Activated CD8-positive, alpha-beta memory T cell treated with anti-CD3 and anti-CD28 coated beads, Interleukin-2, amount 10 ng/mL, durations not matched to agents 7 days and 5 days (primary cell): ENCODE results near the gene QSER1. TPM values are rescaled to one million over a fixed set of nuclear protein-coding genes. Genes with fewer than 3 reads are reported as not detected.
"Not testable (repeated sequence)": the region's sequence is repeated elsewhere in the genome, so short reads cannot be mapped to it uniquely, and the experiment has no call there.

Experiments
- ATAC-seq: fragments of 150-1000 bp; cut with Tn5 transposase; one replicate; pipeline ENCODE4 v1.10.0; 2021; ENCODE audit warnings: moderate library complexity
- CTCF ChIA-PET: fragments of 350-600 bp; sonication (Branson Sonifier 250); formaldehyde crosslinking; loops from one replicate; lab custom pipeline; 2021; ENCODE audit warnings: antibody characterized with exemption; lab: Charles Lee
- DNase-seq: peaks from one replicate; pipeline ENCODE4 v3.0.0-alpha.2; 2020
- H3K27ac Mint-ChIP-seq: one replicate; pipeline ENCODE4 v1.8.0; 2021; ENCODE audit warnings: mild to moderate bottlenecking, mixed read lengths
- H3K27me3 Mint-ChIP-seq: one replicate; pipeline ENCODE4 v1.8.0; 2021; ENCODE audit warnings: mixed read lengths
- H3K36me3 Mint-ChIP-seq: one replicate; pipeline ENCODE4 v1.8.0; 2021; ENCODE audit warnings: mild to moderate bottlenecking, mixed read lengths
- H3K4me1 Mint-ChIP-seq: one replicate; pipeline ENCODE4 v1.8.0; 2021; ENCODE audit warnings: mixed read lengths
- H3K4me3 Mint-ChIP-seq: one replicate; pipeline ENCODE4 v1.8.0; 2021; ENCODE audit warnings: mild to moderate bottlenecking, moderate library complexity, mixed read lengths
- H3K9me3 Mint-ChIP-seq: one replicate; pipeline ENCODE4 v1.8.0; 2022; ENCODE audit warnings: low read depth, mixed read lengths
- total RNA-seq, 2 experiments: library from RNA; stranded (reverse); gene quantifications; one replicate each; pipeline ENCODE4 v1.2.3, GENCODE V29; 2021

The QSER1 gene
- total RNA-seq, 2 experiments from 2014 or later, result 8.0 to 11.6 TPM

DNA sequence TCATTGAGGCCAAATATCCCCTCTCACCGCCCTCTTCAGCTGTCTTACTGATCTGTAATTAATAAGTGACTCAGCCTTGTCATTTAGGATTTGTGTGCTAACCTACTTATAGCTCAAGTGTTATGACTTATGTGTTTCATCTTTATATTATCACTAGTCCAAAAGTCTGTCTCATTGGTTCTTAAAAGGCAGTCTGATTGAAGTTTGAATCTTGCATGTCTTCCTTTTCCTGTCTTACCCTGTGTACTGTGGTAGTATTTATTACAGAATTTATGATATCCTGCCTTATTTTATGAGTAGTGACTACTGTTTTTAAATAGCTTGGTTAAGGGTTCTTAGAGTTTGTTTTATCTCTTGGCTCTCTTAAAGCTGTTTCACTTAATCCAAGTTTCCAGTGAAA, 129.3 kb downstream of the QSER1 start:
- CTCF ChIA-PET, result interaction anchor here (1.7 to 1.8 kb wide), 2 partner anchors 10 to 44 kb away, joined by 9 read pairs; no protein-coding TSS in a partner anchor
- no peak for ATAC-seq
- H3K9me3 Mint-ChIP-seq, result no peaks in the 10 kb centered on the region
- DNase-seq, result no peak
- no peak overlapping the region for H3K4me3 Mint-ChIP-seq
- H3K27me3 Mint-ChIP-seq, result peaks cover 31% of the 10 kb centered on the region
- H3K27ac Mint-ChIP-seq, result no peak overlapping the region
- no peaks in the 10 kb centered on the region for H3K4me1 Mint-ChIP-seq
- peaks cover 2% of the 10 kb centered on the region for H3K36me3 Mint-ChIP-seq

- Mint-ChIP-seq H3K4me3 (no peak overlapping the region), H3K27ac (no peak overlapping the region), H3K36me3 (no peaks in the 10 kb centered on the region), H3K27me3 (peaks cover 13% of the 10 kb centered on the region), H3K9me3 (no peaks in the 10 kb centered on the region), H3K4me1 (no peaks in the 10 kb centered on the region)
- ATAC-seq (no peak), DNase-seq (no peak)
- CTCF ChIA-PET, result interaction anchor here (1.9 kb wide), 1 partner anchor 14 kb away, joined by 9 read pairs; the partner anchor contains the start of gene TCP11L1
These were observed 132.7 kb downstream of the QSER1 start for GRCh38 chr11:33025339-33025722.

DNA sequence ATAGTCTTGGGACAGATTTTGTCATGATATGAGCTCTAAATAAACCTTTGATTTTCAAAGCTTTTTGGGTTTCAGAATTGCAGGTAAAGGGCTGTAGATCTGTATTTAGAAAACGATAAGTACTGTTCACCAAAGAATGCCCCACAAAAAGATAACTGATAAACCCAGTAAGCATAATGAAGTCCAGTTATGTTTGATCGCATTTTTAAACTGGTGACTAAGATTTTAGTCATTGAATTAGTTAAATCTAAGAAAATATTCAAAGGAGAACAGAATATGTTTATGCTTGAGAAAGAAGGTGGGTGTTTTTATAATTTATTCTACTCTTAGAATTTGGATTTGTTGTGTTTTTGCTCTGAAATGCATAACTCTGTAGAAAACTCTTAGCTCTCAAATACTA, 134.6 kb downstream of the QSER1 start:
- no peak overlapping the region for H3K27ac Mint-ChIP-seq
- CTCF ChIA-PET, result interaction anchor here (0.6 to 0.9 kb wide), 3 partner anchors 9 to 15 kb away, joined by 3 read pairs; no protein-coding TSS in a partner anchor
- H3K27me3 Mint-ChIP-seq, result peaks cover 20% of the 10 kb centered on the region
- no peak for DNase-seq
- H3K4me1 Mint-ChIP-seq, result no peaks in the 10 kb centered on the region
- ATAC-seq, result no peak
- H3K36me3 Mint-ChIP-seq, result no peaks in the 10 kb centered on the region
- H3K4me3 Mint-ChIP-seq, result no peak overlapping the region
- no peaks in the 10 kb centered on the region for H3K9me3 Mint-ChIP-seq

GRCh38 chr11:33027846-33028536, 135.4 kb downstream of the QSER1 start:
- Mint-ChIP-seq H3K27me3 (peaks cover 25% of the 10 kb centered on the region), H3K27ac (no peak overlapping the region), H3K4me1 (no peaks in the 10 kb centered on the region), H3K9me3 (no peaks in the 10 kb centered on the region), H3K4me3 (no peak overlapping the region), H3K36me3 (peaks cover 2% of the 10 kb centered on the region)
- DNase-seq (no peak), ATAC-seq (no peak)
- CTCF ChIA-PET, result interaction anchor here (0.6 to 0.9 kb wide), 3 partner anchors 9 to 16 kb away, joined by 3 read pairs; no protein-coding TSS in a partner anchor

DNA sequence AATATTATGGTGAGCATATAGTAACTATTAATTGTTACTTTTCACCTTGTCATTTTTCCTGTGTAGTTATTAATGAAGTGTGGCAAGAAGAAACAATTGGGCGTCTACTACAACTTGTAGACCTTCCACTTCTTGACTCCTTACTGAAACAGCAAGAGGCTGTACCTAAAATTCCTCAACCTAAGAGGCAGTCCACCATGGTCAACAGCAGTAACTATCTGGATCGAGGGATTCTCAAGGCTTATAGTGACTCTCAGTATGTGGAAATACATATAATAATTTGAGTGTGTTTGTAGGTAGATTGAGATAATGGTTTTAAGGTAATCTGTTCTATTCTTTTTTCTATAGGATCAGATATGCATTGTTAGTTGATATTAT, 135.9 kb downstream of the QSER1 start:
- H3K4me1 Mint-ChIP-seq, result no peaks in the 10 kb centered on the region
- H3K4me3 Mint-ChIP-seq, result no peak overlapping the region
- peaks cover 27% of the 10 kb centered on the region for H3K27me3 Mint-ChIP-seq
- no peak overlapping the region for H3K27ac Mint-ChIP-seq
- peaks cover 2% of the 10 kb centered on the region for H3K36me3 Mint-ChIP-seq
- H3K9me3 Mint-ChIP-seq, result no peaks in the 10 kb centered on the region
- ATAC-seq (no peak), DNase-seq (no peak)
- CTCF ChIA-PET, result no interaction called here

DNA sequence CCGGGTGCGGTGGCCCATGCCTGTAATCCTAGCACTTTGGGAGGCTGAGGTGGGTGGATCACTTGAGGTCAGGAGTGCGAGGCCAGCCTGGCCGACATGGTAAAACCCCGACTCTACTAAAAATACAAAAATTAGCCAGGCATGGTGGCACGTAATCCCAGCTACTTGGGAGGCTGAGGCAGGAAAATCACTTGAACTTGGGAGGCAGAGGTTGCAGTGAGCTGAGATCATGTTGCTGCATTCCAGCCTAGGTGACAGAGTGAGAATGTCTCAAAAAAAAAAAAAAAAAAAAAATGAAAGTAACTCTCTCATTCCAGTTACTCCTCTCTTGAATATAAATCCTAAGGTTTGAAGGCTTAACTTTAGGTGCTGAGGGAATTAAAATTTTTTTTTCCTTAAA, 136.6 kb downstream of the QSER1 start:
- H3K27me3 Mint-ChIP-seq, result peaks cover 33% of the 10 kb centered on the region
- not testable (repeated sequence) for H3K4me3 Mint-ChIP-seq, DNase-seq, H3K36me3 Mint-ChIP-seq, ATAC-seq, H3K4me1 Mint-ChIP-seq, H3K27ac Mint-ChIP-seq, H3K9me3 Mint-ChIP-seq
- CTCF ChIA-PET, result interaction anchor here (0.7 kb wide), 1 partner anchor 68 kb away, joined by 3 read pairs; no protein-coding TSS in a partner anchor

Other genes with a start within 250 kb of the QSER1 start
- under 1 TPM in 1 of 2 experiments, not detected in 1; 0.47 TPM for gene CCDC73, start 98.1 kb upstream of the QSER1 start, total RNA-seq
- 1 to 10 TPM in 1 of 2 experiments, under 1 TPM in 1; 0.55 to 1.9 TPM for gene PRRG4, start 62.9 kb upstream of the QSER1 start, total RNA-seq
- 1 to 10 TPM; 1.6 to 2.3 TPM for gene DEPDC7, start 123.1 kb downstream of the QSER1 start, total RNA-seq
- gene TCP11L1, start 146.8 kb downstream of the QSER1 start, total RNA-seq, result 10 to 100 TPM; 19.1 to 20.9 TPM